Measurements from ENCODE around the gene LKAAEAR1. TPM values are rescaled to one million over a fixed set of nuclear protein-coding genes. Genes with fewer than 3 reads are reported as not detected.
A peak's percentile ranks its signal among the peaks of the same experiment; 100 is the strongest.

LKAAEAR1 gene
- total and polyA plus RNA-seq, 9 of the 15 experiments (the other 6 are each of a cell fraction or from before 2014, with no cell fraction given), result not detected

DNA sequence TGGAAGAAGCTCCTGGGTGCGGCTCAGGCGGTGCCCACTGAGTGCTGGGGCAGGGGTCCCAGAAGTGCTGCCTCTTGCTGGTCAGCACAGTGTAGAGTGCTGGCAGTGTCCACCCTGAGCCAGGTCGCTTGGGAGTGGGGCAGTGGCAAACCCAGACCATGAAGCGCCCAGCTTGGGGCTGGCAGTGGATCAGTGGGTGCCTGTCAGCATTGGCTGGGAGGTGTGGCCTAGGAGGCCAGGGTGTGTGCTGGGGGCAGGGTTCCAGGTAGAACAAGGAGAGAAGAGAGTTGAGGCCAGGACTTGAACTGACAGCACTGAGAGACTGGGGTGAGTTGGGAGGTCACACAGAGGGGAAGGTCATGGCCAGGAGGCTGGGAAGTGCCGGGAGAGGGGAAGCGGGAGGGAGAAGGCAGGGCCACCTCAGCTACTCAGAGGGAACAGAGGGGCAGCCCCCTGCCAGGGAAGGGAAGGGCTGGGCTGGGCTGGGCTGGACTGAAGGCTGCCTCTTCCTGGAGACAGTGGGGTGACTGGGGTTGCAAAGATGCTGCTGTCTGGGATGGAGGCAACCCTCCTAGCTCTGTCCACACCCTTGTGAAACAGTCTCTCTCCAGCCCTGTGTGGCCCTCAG is 17.1 kb downstream of the LKAAEAR1 start:
- intact Hi-C loops (cut with micrococcal nuclease) (no loop called here), in situ Hi-C loops (cut with MboI) (no loop called here)
- Histone ChIP-seq H3K9ac (ENCODE audit: insufficient read depth in 1 of 2, low read depth in 2 of 2, low read length in 2 of 2) (peak overlapping the region in 1 of 2 experiments; percentile 77; a peak in 2 of 4 replicates), H3K4me1 (replicated peaks in 1 of 2; ENCODE audit: control insufficient read depth in 2 of 2, insufficient read depth in 2 of 2, low read length in 2 of 2) (peaks cover 33 to 95% of the 10 kb centered on the region in 2 experiments), H3K4me2 (ENCODE audit: insufficient read depth, low read length) (no peak overlapping the region), H3K27me3 (ENCODE audit: control insufficient read depth in 2 of 2, insufficient read depth in 2 of 2, low read length in 2 of 2) (no peaks in the 10 kb centered on the region), H3K9me3 (replicated peaks; ENCODE audit: control insufficient read depth, insufficient read depth, low read depth, low read length) (no peaks in the 10 kb centered on the region), H4K20me1 (replicated peaks; ENCODE audit: control insufficient read depth, insufficient read depth, low read length) (no peaks in the 10 kb centered on the region), H3K36me3 (ENCODE audit: control insufficient read depth, insufficient read depth, low read length) (no peaks in the 10 kb centered on the region), H3K4me3 (no peak overlapping the region), H2AFZ (ENCODE audit: low read depth, low read length) (no peak overlapping the region), H3K79me2 (ENCODE audit: control insufficient read depth, insufficient read depth, low read length) (peaks cover 4% of the 10 kb centered on the region; the same call in 2 of the 3 replicates), H3K27ac (ENCODE audit: extremely low read depth, low read depth, low read length) (no peak overlapping the region), H3K9me1 (ENCODE audit: control insufficient read depth, insufficient read depth, low read length) (peaks cover 3% of the 10 kb centered on the region)
- no peak for ATAC-seq
- TF ChIP-seq TRIM24 (IDR thresholded peaks at IDR 0.05) (no peak), CREM (IDR thresholded peaks at IDR 0.05; ENCODE audit: low read depth) (no peak), POLR2G (IDR thresholded peaks at IDR 0.05; ENCODE audit: low read depth, low read length) (peak; percentile 35; the same call in 1 of the 2 replicates)
- TF ChIP-seq, protein P1, sequence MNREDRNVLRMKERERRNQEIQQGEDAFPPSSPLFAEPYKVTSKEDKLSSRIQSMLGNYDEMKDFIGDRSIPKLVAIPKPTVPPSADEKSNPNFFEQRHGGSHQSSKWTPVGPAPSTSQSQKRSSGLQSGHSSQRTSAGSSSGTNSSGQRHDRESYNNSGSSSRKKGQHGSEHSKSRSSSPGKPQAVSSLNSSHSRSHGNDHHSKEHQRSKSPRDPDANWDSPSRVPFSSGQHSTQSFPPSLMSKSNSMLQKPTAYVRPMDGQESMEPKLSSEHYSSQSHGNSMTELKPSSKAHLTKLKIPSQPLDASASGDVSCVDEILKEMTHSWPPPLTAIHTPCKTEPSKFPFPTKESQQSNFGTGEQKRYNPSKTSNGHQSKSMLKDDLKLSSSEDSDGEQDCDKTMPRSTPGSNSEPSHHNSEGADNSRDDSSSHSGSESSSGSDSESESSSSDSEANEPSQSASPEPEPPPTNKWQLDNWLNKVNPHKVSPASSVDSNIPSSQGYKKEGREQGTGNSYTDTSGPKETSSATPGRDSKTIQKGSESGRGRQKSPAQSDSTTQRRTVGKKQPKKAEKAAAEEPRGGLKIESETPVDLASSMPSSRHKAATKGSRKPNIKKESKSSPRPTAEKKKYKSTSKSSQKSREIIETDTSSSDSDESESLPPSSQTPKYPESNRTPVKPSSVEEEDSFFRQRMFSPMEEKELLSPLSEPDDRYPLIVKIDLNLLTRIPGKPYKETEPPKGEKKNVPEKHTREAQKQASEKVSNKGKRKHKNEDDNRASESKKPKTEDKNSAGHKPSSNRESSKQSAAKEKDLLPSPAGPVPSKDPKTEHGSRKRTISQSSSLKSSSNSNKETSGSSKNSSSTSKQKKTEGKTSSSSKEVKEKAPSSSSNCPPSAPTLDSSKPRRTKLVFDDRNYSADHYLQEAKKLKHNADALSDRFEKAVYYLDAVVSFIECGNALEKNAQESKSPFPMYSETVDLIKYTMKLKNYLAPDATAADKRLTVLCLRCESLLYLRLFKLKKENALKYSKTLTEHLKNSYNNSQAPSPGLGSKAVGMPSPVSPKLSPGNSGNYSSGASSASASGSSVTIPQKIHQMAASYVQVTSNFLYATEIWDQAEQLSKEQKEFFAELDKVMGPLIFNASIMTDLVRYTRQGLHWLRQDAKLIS (CRISPR knock-in tag; IDR thresholded peaks at IDR 0.05), result no peak
- no TSS peak for BruUV-seq (replicated peaks)
- POLR2A ChIA-PET, result interaction anchor here (0.5 kb wide), 1 partner anchor 20 kb away, joined by 3 read pairs; no protein-coding TSS in a partner anchor
- no peak for FAIRE-seq
- CTCF ChIA-PET (ENCODE audit: low intra/inter-chr PET ratio), result no interaction called here
- WGBS (ENCODE audit: insufficient coverage, low coverage, missing lambda C conversion rate), result 78% methylated on average over 6 of the region's 6 CpGs
- no peak for DNase-seq (ENCODE audit: extremely low read depth in 1 of 4, low spot score in 3 of 4)

Measured in K562 (cell line).